Measurements from ENCODE around the gene RGL1. TPM values are rescaled to one million over a fixed set of nuclear protein-coding genes. Genes with fewer than 3 reads are reported as not detected.

RGL1 gene
- total RNA-seq, 1 experiment from 2014 or later, result 1.3 TPM

Other genes with a start within 250 kb of the RGL1 start
- 0.25 TPM for gene NCF2, start 214.7 kb upstream of the RGL1 start, total RNA-seq (2021; ENCODE audit: unreplicated experiment)
- 71.5 TPM for gene ARPC5, start 169.3 kb upstream of the RGL1 start, total RNA-seq (2021; ENCODE audit: unreplicated experiment)
- not detected for gene APOBEC4, start 151.8 kb upstream of the RGL1 start, total RNA-seq (2021; ENCODE audit: unreplicated experiment)
- 0.22 TPM for gene COLGALT2, start 232.6 kb downstream of the RGL1 start, total RNA-seq (2021; ENCODE audit: unreplicated experiment)
- gene TSEN15, start 246.6 kb downstream of the RGL1 start, total RNA-seq (2021; ENCODE audit: unreplicated experiment), result 31.1 TPM